Cortex of kidney (tissue), 1 donor: Measurements from ENCODE around the gene SLC26A2.

Experiments
- DNase-seq: peaks from one replicate; lab custom pipeline; 2025; lab: John Stamatoyannopoulos, UW

The SLC26A2 gene

GRCh38 chr5:149962601-149963300 is 2.2 kb downstream of the SLC26A2 start:
- DNase-seq: no peak

- no peak for DNase-seq
Observed at GRCh38 chr5:149963729-149964128, 3.2 kb downstream of the SLC26A2 start.

- no peak for DNase-seq
Observed at GRCh38 chr5:149966946-149967345, 6.4 kb downstream of the SLC26A2 start.

GRCh38 chr5:149969181-149969930 is 8.8 kb downstream of the SLC26A2 start:
- DNase-seq: no peak

GRCh38 chr5:149975409-149975808 is 14.9 kb downstream of the SLC26A2 start:
- no peak for DNase-seq

GRCh38 chr5:149979896-149980295 is 19.3 kb downstream of the SLC26A2 start:
- no peak for DNase-seq

GRCh38 chr5:149981206-149981605 is 20.6 kb downstream of the SLC26A2 start:
- no peak for DNase-seq

GRCh38 chr5:149982505-149982904 is 21.9 kb downstream of the SLC26A2 start:
- no peak for DNase-seq

- no peak for DNase-seq
Observed at GRCh38 chr5:149988126-149988525, 27.6 kb downstream of the SLC26A2 start.

GRCh38 chr5:149990518-149991376 is 30.2 kb downstream of the SLC26A2 start:
- no peak for DNase-seq

GRCh38 chr5:149993471-149993870 is 32.9 kb downstream of the SLC26A2 start:
- no peak for DNase-seq

GRCh38 chr5:149995385-149996204 is 35.0 kb downstream of the SLC26A2 start:
- no peak for DNase-seq

GRCh38 chr5:149996205-149996890 is 35.8 kb downstream of the SLC26A2 start:
- DNase-seq: no peak

GRCh38 chr5:149998281-149998680 is 37.7 kb downstream of the SLC26A2 start:
- no peak for DNase-seq

- no peak for DNase-seq
Observed at GRCh38 chr5:149999359-149999758, 38.8 kb downstream of the SLC26A2 start.

GRCh38 chr5:149999866-150000255 is 39.3 kb downstream of the SLC26A2 start:
- DNase-seq: no peak

- peak; percentile 77 for DNase-seq
Observed at GRCh38 chr5:150000256-150000989, 39.9 kb downstream of the SLC26A2 start, which contains the start of the genes HMGXB3 and TIGD6. Gene HMGXB3, plus strand, starts transcription at chr5:150000739. Its CDS starts 4,114 bp downstream, at chr5:150004853. Gene TIGD6, minus strand, starts transcription at chr5:150000654. Its CDS starts 4,306 bp downstream, at chr5:149996348.

- DNase-seq: no peak
Observed at GRCh38 chr5:150000990-150001659, 40.6 kb downstream of the SLC26A2 start.

GRCh38 chr5:150001660-150002486 is 41.3 kb downstream of the SLC26A2 start:
- DNase-seq: no peak
